IPS-20b (cell line): ENCODE results near the gene NKD2.
"Not testable (repeated sequence)": the region's sequence is repeated elsewhere in the genome, so short reads cannot be mapped to it uniquely, and the experiment has no call there.

Experiments
- H3K27ac ChIP-seq: one replicate; pipeline ENCODE4 v1.5.1; 2013; ENCODE audit warnings: low read length
- H3K27me3 ChIP-seq: 2 replicates; pipeline ENCODE4 v1.6.1; 2013; ENCODE audit warnings: mild to moderate bottlenecking, low read length, inconsistent platforms; ENCODE audit not compliant: insufficient read depth
- H3K36me3 ChIP-seq: 2 replicates; pipeline ENCODE4 v1.6.1; 2013; ENCODE audit warnings: low read depth, mild to moderate bottlenecking, inconsistent platforms, low read length, moderate library complexity; ENCODE audit not compliant: insufficient read depth
- H3K4me1 ChIP-seq: 2 replicates; pipeline ENCODE4 v1.6.1; 2013; ENCODE audit warnings: mild to moderate bottlenecking, control low read depth, inconsistent platforms, low read length, moderate library complexity; ENCODE audit not compliant: insufficient read depth
- H3K4me3 ChIP-seq: 2 replicates; pipeline ENCODE4 v1.5.1; 2013; ENCODE audit warnings: mild to moderate bottlenecking, low read length, inconsistent platforms
- H3K9ac ChIP-seq: 2 replicates; pipeline ENCODE4 v1.6.1; 2013; ENCODE audit warnings: low read depth, mild to moderate bottlenecking, inconsistent platforms, low read length, moderate library complexity
- H3K9me3 ChIP-seq: 2 replicates; pipeline ENCODE4 v1.6.1; 2013; ENCODE audit warnings: mild to moderate bottlenecking, low read depth, low read length, inconsistent platforms; ENCODE audit not compliant: insufficient read depth

NKD2 gene

GRCh38 chr5:994821-995220, 13.8 kb upstream of the NKD2 start:
- no peak overlapping the region for H3K9ac ChIP-seq
- no peak overlapping the region for H3K4me3 ChIP-seq
- H3K4me1 ChIP-seq, result no peaks in the 10 kb centered on the region
- no peaks in the 10 kb centered on the region; the same call in 1 of the 2 replicates for H3K27me3 ChIP-seq
- no peak overlapping the region for H3K27ac ChIP-seq
- no peaks in the 10 kb centered on the region for H3K9me3 ChIP-seq
- no peaks in the 10 kb centered on the region for H3K36me3 ChIP-seq

GRCh38 chr5:995318-995717, 13.3 kb upstream of the NKD2 start:
- no peaks in the 10 kb centered on the region for H3K36me3 ChIP-seq
- no peaks in the 10 kb centered on the region for H3K4me1 ChIP-seq
- H3K27me3 ChIP-seq, result no peaks in the 10 kb centered on the region; the same call in 1 of the 2 replicates
- no peak overlapping the region for H3K9ac ChIP-seq
- no peaks in the 10 kb centered on the region for H3K9me3 ChIP-seq
- H3K27ac ChIP-seq, result no peak overlapping the region
- no peak overlapping the region for H3K4me3 ChIP-seq

- no peaks in the 10 kb centered on the region for H3K36me3 ChIP-seq
- peaks cover under 1% of the 10 kb centered on the region; the same call in 1 of the 2 replicates for H3K27me3 ChIP-seq
- H3K9ac ChIP-seq, result no peak overlapping the region
- no peaks in the 10 kb centered on the region for H3K9me3 ChIP-seq
- H3K4me1 ChIP-seq, result no peaks in the 10 kb centered on the region
- H3K4me3 ChIP-seq, result no peak overlapping the region
- H3K27ac ChIP-seq, result no peak overlapping the region
Observed at GRCh38 chr5:997001-997474, 11.6 kb upstream of the NKD2 start.

- no peak overlapping the region for H3K4me3 ChIP-seq
- H3K4me1 ChIP-seq, result no peaks in the 10 kb centered on the region
- no peak overlapping the region for H3K27ac ChIP-seq
- H3K9me3 ChIP-seq, result no peaks in the 10 kb centered on the region
- no peak overlapping the region for H3K9ac ChIP-seq
- H3K36me3 ChIP-seq, result no peaks in the 10 kb centered on the region
- H3K27me3 ChIP-seq, result peaks cover 5% of the 10 kb centered on the region; the same call in 1 of the 2 replicates
Observed at GRCh38 chr5:997711-998110, 10.9 kb upstream of the NKD2 start.

- H3K27me3 ChIP-seq, result peaks cover 12% of the 10 kb centered on the region
- H3K27ac ChIP-seq, result no peak overlapping the region
- H3K4me1 ChIP-seq, result no peaks in the 10 kb centered on the region
- no peaks in the 10 kb centered on the region for H3K9me3 ChIP-seq
- H3K9ac ChIP-seq, result no peak overlapping the region
- no peaks in the 10 kb centered on the region for H3K36me3 ChIP-seq
- H3K4me3 ChIP-seq, result no peak overlapping the region
Observed at GRCh38 chr5:998246-999031, 10.2 kb upstream of the NKD2 start.

GRCh38 chr5:999032-999501, 9.5 kb upstream of the NKD2 start:
- no peak overlapping the region for H3K4me3 ChIP-seq
- no peak overlapping the region for H3K9ac ChIP-seq
- H3K4me1 ChIP-seq, result no peaks in the 10 kb centered on the region
- peaks cover 18% of the 10 kb centered on the region for H3K27me3 ChIP-seq
- no peak overlapping the region for H3K27ac ChIP-seq
- no peaks in the 10 kb centered on the region for H3K9me3 ChIP-seq
- H3K36me3 ChIP-seq, result no peaks in the 10 kb centered on the region

GRCh38 chr5:999724-1000123, 8.9 kb upstream of the NKD2 start:
- Histone ChIP-seq H3K36me3 (no peaks in the 10 kb centered on the region), H3K27ac (no peak overlapping the region), H3K27me3 (peaks cover 25% of the 10 kb centered on the region)

GRCh38 chr5:1000329-1000728, 8.3 kb upstream of the NKD2 start:
- Histone ChIP-seq H3K9me3 (no peaks in the 10 kb centered on the region), H3K27me3 (peaks cover 31% of the 10 kb centered on the region), H3K9ac (no peak overlapping the region), H3K27ac (no peak overlapping the region), H3K4me3 (no peak overlapping the region), H3K36me3 (no peaks in the 10 kb centered on the region), H3K4me1 (no peaks in the 10 kb centered on the region)

More at GRCh38 chr5:999724-1000123, 8.9 kb upstream of the NKD2 start:
- H3K4me3 ChIP-seq, result no peak overlapping the region
- H3K4me1 ChIP-seq, result no peaks in the 10 kb centered on the region
- H3K9ac ChIP-seq, result no peak overlapping the region
- no peaks in the 10 kb centered on the region for H3K9me3 ChIP-seq

- H3K4me1 ChIP-seq, H3K27ac ChIP-seq, H3K9me3 ChIP-seq, H3K9ac ChIP-seq, H3K36me3 ChIP-seq, H3K4me3 ChIP-seq: not testable (repeated sequence)
- H3K27me3 ChIP-seq, result peaks cover 36% of the 10 kb centered on the region
Observed at GRCh38 chr5:1000831-1001230, 7.8 kb upstream of the NKD2 start.

GRCh38 chr5:1001406-1002270, 7.0 kb upstream of the NKD2 start:
- no peak overlapping the region for H3K4me3 ChIP-seq
- H3K27ac ChIP-seq, result no peak overlapping the region
- H3K36me3 ChIP-seq, result no peaks in the 10 kb centered on the region
- no peaks in the 10 kb centered on the region for H3K4me1 ChIP-seq
- no peaks in the 10 kb centered on the region for H3K9me3 ChIP-seq
- peaks cover 44% of the 10 kb centered on the region for H3K27me3 ChIP-seq
- H3K9ac ChIP-seq, result no peak overlapping the region

- no peak overlapping the region for H3K27ac ChIP-seq
- H3K9ac ChIP-seq, result no peak overlapping the region
- peaks cover 49% of the 10 kb centered on the region for H3K27me3 ChIP-seq
- H3K4me1 ChIP-seq, result no peaks in the 10 kb centered on the region
- H3K9me3 ChIP-seq, result no peaks in the 10 kb centered on the region
- H3K36me3 ChIP-seq, result no peaks in the 10 kb centered on the region
- no peak overlapping the region for H3K4me3 ChIP-seq
Observed at GRCh38 chr5:1002271-1002546, 6.4 kb upstream of the NKD2 start.

- no peak overlapping the region for H3K4me3 ChIP-seq
- H3K9me3 ChIP-seq, result no peaks in the 10 kb centered on the region
- H3K9ac ChIP-seq, result no peak overlapping the region
- H3K36me3 ChIP-seq, result no peaks in the 10 kb centered on the region
- no peak overlapping the region for H3K27ac ChIP-seq
- no peaks in the 10 kb centered on the region for H3K4me1 ChIP-seq
- peaks cover 56% of the 10 kb centered on the region for H3K27me3 ChIP-seq
Observed at GRCh38 chr5:1002836-1003235, 5.8 kb upstream of the NKD2 start.
